Measurements from ENCODE around the gene IL4R.

The IL4R gene

DNA sequence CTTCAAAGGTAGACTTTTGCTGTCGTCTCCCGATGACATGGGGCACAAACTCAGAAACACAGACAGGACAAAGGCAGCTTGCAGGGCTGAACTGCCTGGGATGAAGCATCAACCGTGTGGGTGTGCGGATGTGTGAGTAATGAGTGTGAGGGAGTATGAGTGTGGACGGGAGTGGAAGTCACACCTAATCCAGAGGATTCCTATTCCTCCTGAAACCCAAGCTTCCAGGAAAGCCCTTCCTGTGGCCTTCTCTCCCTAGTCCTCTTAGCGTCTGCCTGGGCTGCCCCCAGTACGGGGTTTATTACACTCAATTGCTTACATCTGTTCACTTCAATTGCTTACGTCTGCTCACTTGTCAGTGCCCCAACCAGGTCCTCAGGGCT, 2.3 kb upstream of the IL4R start:
- no peak for DNase-seq (ENCODE audit: extremely low read depth, low read depth)
- TF ChIP-seq, protein P1, sequence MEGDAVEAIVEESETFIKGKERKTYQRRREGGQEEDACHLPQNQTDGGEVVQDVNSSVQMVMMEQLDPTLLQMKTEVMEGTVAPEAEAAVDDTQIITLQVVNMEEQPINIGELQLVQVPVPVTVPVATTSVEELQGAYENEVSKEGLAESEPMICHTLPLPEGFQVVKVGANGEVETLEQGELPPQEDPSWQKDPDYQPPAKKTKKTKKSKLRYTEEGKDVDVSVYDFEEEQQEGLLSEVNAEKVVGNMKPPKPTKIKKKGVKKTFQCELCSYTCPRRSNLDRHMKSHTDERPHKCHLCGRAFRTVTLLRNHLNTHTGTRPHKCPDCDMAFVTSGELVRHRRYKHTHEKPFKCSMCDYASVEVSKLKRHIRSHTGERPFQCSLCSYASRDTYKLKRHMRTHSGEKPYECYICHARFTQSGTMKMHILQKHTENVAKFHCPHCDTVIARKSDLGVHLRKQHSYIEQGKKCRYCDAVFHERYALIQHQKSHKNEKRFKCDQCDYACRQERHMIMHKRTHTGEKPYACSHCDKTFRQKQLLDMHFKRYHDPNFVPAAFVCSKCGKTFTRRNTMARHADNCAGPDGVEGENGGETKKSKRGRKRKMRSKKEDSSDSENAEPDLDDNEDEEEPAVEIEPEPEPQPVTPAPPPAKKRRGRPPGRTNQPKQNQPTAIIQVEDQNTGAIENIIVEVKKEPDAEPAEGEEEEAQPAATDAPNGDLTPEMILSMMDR (IDR thresholded peaks at IDR 0.05; ENCODE audit: low read depth, low read length) = no peak

DNA sequence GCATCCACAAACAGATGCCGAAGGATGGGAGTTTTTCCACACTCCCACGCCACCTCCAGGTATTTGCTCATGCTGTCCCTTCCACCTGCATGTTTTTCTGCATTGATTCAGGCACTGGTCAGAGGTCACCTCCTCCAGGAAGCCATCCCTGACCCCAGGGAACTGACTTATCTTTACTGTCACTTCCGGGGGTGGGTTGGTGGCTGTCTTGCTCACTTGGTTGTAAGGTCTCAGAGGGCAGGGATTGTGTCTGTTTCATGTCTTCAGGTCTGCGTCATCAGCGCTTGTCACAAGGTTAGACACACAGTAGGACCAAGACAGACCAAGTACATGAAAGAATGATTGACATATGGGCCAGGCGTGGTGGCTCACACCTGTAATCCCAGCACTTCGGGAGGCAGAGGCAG, 1.9 kb upstream of the IL4R start:
- DNase-seq (ENCODE audit: extremely low read depth, low read depth) = no peak
- TF ChIP-seq, protein P1 (IDR thresholded peaks at IDR 0.05; ENCODE audit: low read depth, low read length) = no peak

DNA sequence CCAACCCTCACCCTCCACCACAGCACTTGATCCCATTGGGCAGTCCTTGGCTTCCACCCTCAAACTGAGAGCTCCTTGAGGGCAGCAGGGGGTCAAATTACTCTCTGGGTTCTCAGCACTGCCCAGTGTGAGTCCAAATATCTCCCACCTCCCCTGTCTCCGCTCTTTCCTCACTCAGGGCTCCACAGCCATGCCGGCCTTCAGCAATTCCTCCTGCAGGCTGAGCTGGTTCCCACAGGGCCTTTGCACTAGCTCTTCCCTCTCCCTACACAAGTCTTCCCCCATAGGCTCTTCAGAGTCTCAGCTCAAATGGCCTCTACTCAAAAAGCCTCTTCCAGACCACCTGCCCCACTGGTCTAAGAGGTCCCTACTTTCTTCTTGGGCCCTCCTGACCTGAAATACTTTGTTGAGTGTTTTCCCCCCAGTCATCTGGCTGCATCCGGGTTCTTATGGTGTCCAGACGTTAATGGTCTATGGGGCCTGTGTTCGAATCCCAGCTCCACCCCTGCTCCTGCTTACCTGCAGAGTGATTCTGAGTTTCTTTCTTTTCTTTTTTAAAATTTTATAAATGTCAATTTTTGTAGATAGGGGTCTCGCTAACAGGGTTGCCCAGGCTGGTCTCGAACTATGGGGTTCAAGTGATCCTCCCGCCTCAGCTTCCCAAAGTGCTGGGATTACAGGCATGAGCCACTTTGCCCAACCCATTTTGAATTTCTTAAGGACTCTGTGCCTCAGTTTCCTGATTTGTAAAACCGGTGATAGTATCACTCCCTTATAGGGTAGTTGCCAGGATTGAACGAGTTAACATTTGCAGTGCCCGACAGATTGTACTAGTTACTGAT, 973 bp upstream of the IL4R start:
- no peak for DNase-seq (ENCODE audit: extremely low read depth, low read depth)
- TF ChIP-seq, protein P1 (IDR thresholded peaks at IDR 0.05; ENCODE audit: low read depth, low read length) = no peak

DNA sequence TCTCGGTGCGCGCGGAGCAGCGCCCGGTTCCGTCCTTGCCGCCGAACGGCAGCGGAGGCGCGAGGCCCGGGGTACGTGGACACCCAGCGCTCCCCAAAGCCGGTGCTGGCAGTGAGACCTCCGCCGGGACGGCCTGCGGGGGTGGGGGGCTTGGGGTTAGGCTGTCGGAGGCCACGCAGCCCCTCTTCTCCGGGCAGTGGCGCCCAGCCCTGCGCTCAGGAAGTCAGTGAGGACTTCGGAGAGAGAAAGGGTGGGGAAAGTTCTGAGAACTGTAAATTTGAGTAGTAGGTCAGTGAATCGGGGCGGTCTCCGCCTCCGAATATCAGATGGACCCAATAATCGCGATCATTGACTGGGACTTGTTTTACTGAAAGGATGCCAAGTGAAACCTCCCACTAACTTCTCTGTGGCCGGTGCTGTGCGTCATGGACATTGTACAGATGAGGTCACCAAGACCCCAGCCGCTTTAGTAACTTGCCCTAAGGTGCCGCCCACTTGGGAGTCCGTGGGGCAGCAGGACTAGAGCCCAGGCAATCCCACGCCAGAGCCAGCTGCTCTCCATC, 468 bp downstream of the IL4R start:
- peak; percentile 77 for DNase-seq (ENCODE audit: extremely low read depth, low read depth)
- TF ChIP-seq, protein P1 (IDR thresholded peaks at IDR 0.05; ENCODE audit: low read depth, low read length) = no peak

DNA sequence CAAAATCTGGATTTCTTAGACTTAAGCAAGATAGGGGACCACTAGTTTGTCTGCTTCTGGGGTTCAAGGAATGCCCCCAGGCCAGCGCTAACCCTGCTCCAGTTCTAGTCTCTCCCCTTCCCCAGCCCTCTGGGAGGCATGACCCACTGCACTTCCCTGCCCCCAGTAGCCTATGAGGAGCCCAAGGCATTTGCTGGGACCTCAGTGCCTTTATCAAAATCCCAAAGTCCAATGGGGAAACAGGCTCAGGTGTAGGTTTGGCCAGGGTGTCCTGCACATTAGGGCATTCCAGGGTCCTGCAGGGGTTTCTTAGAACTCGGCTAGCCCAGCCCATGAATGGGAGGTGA, 1.2 kb downstream of the IL4R start:
- DNase-seq (ENCODE audit: extremely low read depth, low read depth) = no peak
- TF ChIP-seq, protein P1 (IDR thresholded peaks at IDR 0.05; ENCODE audit: low read depth, low read length) = no peak

DNA sequence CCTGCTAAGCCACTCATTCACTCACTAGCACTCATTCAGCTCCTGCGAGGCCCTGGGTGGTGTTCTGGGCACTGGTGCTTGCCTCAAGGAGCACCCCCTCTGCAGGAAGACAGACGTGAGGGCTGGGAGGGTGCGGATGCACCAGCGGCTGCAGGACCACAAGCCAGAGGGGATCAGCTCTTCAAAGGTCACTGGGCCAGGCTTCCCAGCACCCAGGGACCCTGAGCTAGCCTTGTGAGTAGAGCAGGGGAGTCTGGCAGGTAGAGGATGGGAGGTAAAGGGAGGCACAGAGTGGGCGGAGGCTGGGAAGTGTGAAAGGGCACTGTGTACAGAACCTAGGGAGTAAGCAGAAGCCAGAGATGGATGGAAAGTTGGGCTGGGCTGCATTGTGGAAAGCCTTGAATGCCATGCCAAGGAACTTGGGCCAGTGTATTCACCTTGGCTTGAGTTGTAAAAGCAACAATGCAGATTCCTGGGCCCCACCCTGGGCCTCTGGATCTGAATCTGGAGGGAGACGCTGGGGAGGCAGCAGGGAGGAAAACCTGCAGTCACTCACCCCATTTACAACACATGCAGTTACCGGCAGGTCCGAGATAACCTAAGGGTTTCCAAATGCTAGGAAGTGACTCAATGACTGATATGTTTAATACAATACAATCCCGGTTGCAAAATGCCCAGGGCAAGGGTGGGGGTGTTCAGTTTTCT, 1.7 kb downstream of the IL4R start:
- no peak for DNase-seq (ENCODE audit: extremely low read depth, low read depth)
- TF ChIP-seq, protein P1 (IDR thresholded peaks at IDR 0.05; ENCODE audit: low read depth, low read length) = no peak; the same call in 1 of the 2 replicates
